Amygdala (tissue), 56 donors: ENCODE data around the gene MS4A6A.
"Not testable (repeated sequence)": the region's sequence is repeated elsewhere in the genome, so short reads cannot be mapped to it uniquely, and the experiment has no call there.

Experiments
- DNase-seq, 56 donors: peaks; one replicate each; lab custom pipeline; 2025; lab: John Stamatoyannopoulos, UW

Gene MS4A6A

GRCh38 chr11:60182541-60183330 lies at the start of gene MS4A6A:
Gene MS4A6A (minus strand): TSS chr11:60183083. CDS start chr11:60181727, 1,356 bp downstream.
- no peak for DNase-seq

- DNase-seq, result no peak
Observed at GRCh38 chr11:60230681-60231080, 47.8 kb upstream of the MS4A6A start.

DNA sequence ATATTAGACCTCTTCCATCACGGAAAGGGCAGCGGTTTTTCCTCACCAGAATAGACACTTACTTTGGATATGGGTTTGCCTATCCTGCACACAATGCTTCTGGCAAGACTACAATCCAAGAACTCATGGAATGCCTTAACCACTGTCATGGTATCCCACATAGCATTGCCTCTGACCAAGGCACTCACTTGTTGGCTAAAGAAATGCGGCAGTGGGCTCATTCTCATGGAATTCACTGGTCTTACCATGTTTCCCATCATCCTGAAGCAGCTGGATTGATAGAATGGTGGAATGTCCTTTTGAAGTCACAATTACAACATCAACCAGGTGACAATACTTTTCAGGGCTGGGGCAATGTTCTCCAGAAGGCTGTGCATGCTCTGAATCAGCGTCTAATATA lies 39.3 kb upstream of the MS4A6A start:
- no peak for DNase-seq

- no peak for DNase-seq
Observed at GRCh38 chr11:60221692-60222091, 38.8 kb upstream of the MS4A6A start.

GRCh38 chr11:60221181-60221580 lies 38.3 kb upstream of the MS4A6A start:
- no peak for DNase-seq

GRCh38 chr11:60214386-60214785 lies 31.5 kb upstream of the MS4A6A start:
- no peak for DNase-seq

GRCh38 chr11:60211206-60211605 lies 28.3 kb upstream of the MS4A6A start:
- no peak for DNase-seq

GRCh38 chr11:60209977-60210376 lies 27.1 kb upstream of the MS4A6A start:
- DNase-seq, result no peak

GRCh38 chr11:60208951-60209350 lies 26.1 kb upstream of the MS4A6A start:
- DNase-seq, result no peak

DNA sequence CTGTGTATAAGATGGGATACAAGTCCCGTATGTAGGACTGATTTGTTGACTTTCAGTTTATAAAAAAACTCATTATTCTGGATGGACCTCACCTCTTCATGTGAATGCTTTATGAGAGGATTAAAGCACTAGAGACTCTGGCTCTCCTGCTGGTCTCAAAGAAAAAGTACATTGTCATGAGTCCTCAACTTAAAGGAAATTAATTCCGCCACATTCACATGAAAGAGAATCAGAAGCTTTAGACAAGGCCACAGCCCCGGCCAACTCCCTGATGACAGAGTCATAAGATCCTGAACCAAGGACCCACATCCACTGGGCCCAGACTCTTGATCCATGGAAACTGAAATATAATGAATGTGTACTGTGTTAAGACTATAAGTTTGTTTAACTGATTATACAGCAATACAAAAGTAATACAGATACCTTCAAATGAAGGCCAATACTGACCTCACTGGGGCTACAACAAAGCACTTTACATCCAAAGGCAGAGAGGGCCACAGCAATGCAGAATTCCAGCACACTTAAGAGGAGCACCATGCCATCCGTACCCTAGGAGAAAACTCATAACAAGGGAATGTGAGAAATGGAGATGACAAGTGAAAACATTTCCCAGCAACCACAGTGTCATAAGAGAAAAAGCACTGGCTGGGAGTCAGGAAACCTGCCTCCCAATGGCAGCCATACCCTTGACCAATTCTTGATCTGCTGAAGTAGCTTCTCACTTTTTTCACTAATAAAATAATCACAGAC lies 25.4 kb upstream of the MS4A6A start:
- DNase-seq, result no peak

GRCh38 chr11:60206616-60207015 lies 23.7 kb upstream of the MS4A6A start:
- no peak for DNase-seq

GRCh38 chr11:60204922-60205321 lies 22.0 kb upstream of the MS4A6A start:
- DNase-seq, result no peak

DNA sequence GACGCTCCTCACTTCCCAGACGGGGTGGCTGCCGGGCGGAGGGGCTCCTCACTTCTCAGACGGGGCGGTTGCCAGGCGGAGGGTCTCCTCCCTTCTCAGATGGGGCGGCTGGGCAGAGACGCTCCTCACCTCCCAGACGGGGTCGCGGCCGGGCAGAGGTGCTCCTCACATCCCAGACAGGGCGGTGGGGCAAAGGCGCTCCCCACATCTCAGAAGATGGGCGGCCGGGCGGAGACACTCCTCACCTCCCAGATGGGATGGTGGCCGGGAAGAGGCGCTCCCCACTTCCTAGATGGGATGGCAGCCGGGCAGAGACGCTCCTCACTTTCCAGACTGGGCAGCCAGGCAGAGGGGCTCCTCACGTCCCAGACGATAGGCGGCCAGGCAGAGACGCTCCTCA lies 18.5 kb upstream of the MS4A6A start:
- DNase-seq, result not testable (repeated sequence)

- no peak for DNase-seq
Observed at GRCh38 chr11:60197442-60197841, 14.6 kb upstream of the MS4A6A start.

GRCh38 chr11:60195923-60196368 lies 13.1 kb upstream of the MS4A6A start:
- no peak for DNase-seq

- no peak for DNase-seq
Observed at GRCh38 chr11:60194511-60194910, 11.6 kb upstream of the MS4A6A start.

GRCh38 chr11:60193687-60194433 lies 11.0 kb upstream of the MS4A6A start:
- DNase-seq, result peak in 15 of 56 donors; percentile 3 to 71 (median 11)

- not testable (repeated sequence) for DNase-seq
Observed at GRCh38 chr11:60192564-60192963, 9.7 kb upstream of the MS4A6A start.

- not testable (repeated sequence) for DNase-seq
Observed at GRCh38 chr11:60188481-60188880, 5.6 kb upstream of the MS4A6A start.

DNA sequence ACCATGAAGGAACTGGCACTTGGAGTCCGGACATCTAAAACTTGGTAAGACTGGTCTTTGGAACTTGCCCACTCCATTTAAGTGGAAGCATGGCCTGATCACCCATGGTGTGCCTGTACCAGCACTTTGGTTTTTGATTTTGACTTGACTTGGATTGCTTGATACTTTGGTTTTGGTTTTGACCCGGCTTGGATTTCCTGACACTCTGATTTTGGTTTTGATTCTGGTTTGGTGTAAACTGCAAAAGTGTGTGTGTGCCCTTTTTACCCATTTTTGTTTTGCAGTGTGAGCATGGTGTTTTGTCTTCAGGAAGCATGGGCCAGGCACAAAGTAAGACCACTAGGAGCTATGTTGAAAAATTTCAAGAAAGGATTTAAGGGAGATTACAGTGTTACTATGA lies 3.2 kb upstream of the MS4A6A start:
- DNase-seq, result not testable (repeated sequence)

DNA sequence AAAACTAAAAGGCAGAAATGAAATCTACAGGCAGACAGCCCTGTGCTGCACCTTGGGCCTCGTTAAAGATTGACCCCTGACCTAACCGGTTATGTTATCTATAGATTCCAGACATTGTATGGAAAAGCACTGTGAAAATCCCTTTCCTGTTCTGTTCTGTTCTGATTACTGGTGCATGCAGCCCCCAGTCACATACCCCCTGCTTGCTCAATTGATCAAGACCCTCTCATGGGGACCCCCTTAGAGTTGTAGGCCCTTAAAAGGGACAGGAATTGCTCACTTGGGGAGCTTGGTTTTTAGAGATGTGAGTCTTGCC lies 2.6 kb upstream of the MS4A6A start:
- not testable (repeated sequence) for DNase-seq
